A549 (cell line): ENCODE results near the gene IL22RA2. TPM values are rescaled to one million over a fixed set of nuclear protein-coding genes. Genes with fewer than 3 reads are reported as not detected.

Source experiments
- ATAC-seq, 2 experiments: fragments of 200-7000 bp in 1 of 2; fragments of >200 bp in 1 of 2; cut with Nextera tagmentation in 1 of 2; cut with Tn5 transposase in 1 of 2; 3 replicates each; pipeline versions ENCODE4 v1.8.0 to v1.9.1; 2018 to 2020; ENCODE audit warnings: mild to moderate bottlenecking in 1 of 2, moderate library complexity in 1 of 2
- CTCF ChIA-PET: fragments of 300-600 bp; sonication (Branson Sonifier 250); formaldehyde crosslinking; extraction: SDS; loops from one replicate; lab custom pipeline; 2021; ENCODE audit warnings: antibody characterized with exemption, inconsistent platforms; lab: Yijun Ruan, JAX
- POLR2A ChIA-PET: fragments of 350-600 bp; formaldehyde crosslinking; extraction: SDS; loops from one replicate; lab custom pipeline; 2021; ENCODE audit warnings: antibody characterized with exemption, inconsistent platforms; lab: Yijun Ruan, JAX
- DNase-seq, 2 experiments: peaks; one replicate each; pipeline versions ENCODE4 v3.0.0 to v3.0.0-alpha.2; 2011 to 2016; ENCODE audit warnings: low read depth in 1 of 2, low spot score in 1 of 2
- FAIRE-seq: peaks from 2 replicates; lab custom pipeline; 2011; peaks lifted over from hg19 to GRCh38; lab: Jason Lieb, UNC
- H3K27ac ChIP-seq, 2 experiments: fragments of >200 bp; sonication (Bioruptor Twin); formaldehyde crosslinking; 3 replicates each; pipeline ENCODE4 v1.5.1; 2016 to 2017
- H3K4me1 ChIP-seq: fragments of >200 bp; sonication (Bioruptor Twin); formaldehyde crosslinking; 3 replicates; pipeline ENCODE4 v1.6.1; 2016
- H3K4me2 ChIP-seq: fragments of >200 bp; sonication (Bioruptor Twin); formaldehyde crosslinking; 3 replicates; pipeline ENCODE4 v1.6.1; 2016
- H3K4me3 ChIP-seq: fragments of >200 bp; sonication (Bioruptor Twin); formaldehyde crosslinking; 3 replicates; pipeline ENCODE4 v1.5.1; 2016
- H3K9me3 ChIP-seq: fragments of >200 bp; sonication (Bioruptor Twin); formaldehyde crosslinking; 3 replicates; pipeline ENCODE4 v1.6.1; 2016
- CBX8 ChIP-seq: fragments of 200-600 bp; sonication (generic); IDR thresholded peaks from 2 replicates; pipeline ENCODE4 v1.6.1; 2016
- CEBPB ChIP-seq, 2 experiments: fragments of >200 bp in 1 of 2; sonication (Bioruptor Twin) in 1 of 2; formaldehyde crosslinking in 1 of 2; IDR thresholded peaks; 2 replicates each; pipeline ENCODE4 v1.6.1; 2012 to 2016
- CHD2 ChIP-seq: fragments of 150-350 bp; IDR thresholded peaks from 2 replicates; pipeline ENCODE4 v1.6.1; 2014; ENCODE audit warnings: low read length; ENCODE audit not compliant: partially characterized antibody
- FOSL2 ChIP-seq, 2 experiments: fragments of 450-650 bp in 1 of 2; fragments of >200 bp in 1 of 2; sonication (Bioruptor Twin) in 1 of 2; formaldehyde crosslinking; IDR thresholded peaks; 2 replicates each; pipeline versions ENCODE4 v1.5.0 to v1.6.1; 2016 to 2020; ENCODE audit warnings: mild to moderate bottlenecking in 1 of 2, moderate library complexity in 1 of 2
- HEYL ChIP-seq: fragments of 250-450 bp; sonication (Bioruptor Pico); IDR thresholded peaks from 2 replicates; pipeline ENCODE4 v1.8.0; 2021; ENCODE audit warnings: mild to moderate bottlenecking, moderate library complexity
- HOXA7 ChIP-seq: fragments of 250-450 bp; sonication (Bioruptor Pico); IDR thresholded peaks from 2 replicates; pipeline ENCODE4 v1.5.0; 2020; ENCODE audit warnings: mild to moderate bottlenecking, moderate library complexity
- JUN ChIP-seq, 2 experiments: fragments of >200 bp; sonication (Bioruptor Twin); formaldehyde crosslinking; IDR thresholded peaks; 2 replicates in 1 of 2; 3 replicates in 1 of 2; pipeline ENCODE4 v1.6.1; 2016 to 2017
- JUNB ChIP-seq: fragments of >200 bp; sonication (Bioruptor Twin); formaldehyde crosslinking; IDR thresholded peaks from 2 replicates; pipeline ENCODE4 v1.6.1; 2016
- KDM1A ChIP-seq: fragments of 200-600 bp; sonication (generic); IDR thresholded peaks from 2 replicates; pipeline ENCODE4 v1.6.1; 2016; ENCODE audit warnings: low read depth, mild to moderate bottlenecking
- MAFK ChIP-seq: fragments of 450-650 bp; IDR thresholded peaks from 2 replicates; pipeline ENCODE4 v1.6.1; 2014; ENCODE audit not compliant: partially characterized antibody
- MAZ ChIP-seq: fragments of 150-350 bp; IDR thresholded peaks from 2 replicates; pipeline ENCODE4 v1.6.1; 2014; ENCODE audit warnings: antibody characterized with exemption, low read depth, low read length, borderline replicate concordance
- NFE2L2 ChIP-seq: fragments of 150-350 bp; conservative IDR thresholded peaks from 2 replicates; pipeline ENCODE4 v1.6.1; 2014; ENCODE audit warnings: low read length
- PHF8 ChIP-seq: fragments of 200-600 bp; sonication (generic); IDR thresholded peaks from 2 replicates; pipeline ENCODE4 v1.6.1; 2016; ENCODE audit warnings: low read depth, mild to moderate bottlenecking, antibody characterized with exemption, moderate library complexity, borderline replicate concordance
- POLR2A ChIP-seq: IDR thresholded peaks from 2 replicates; pipeline ENCODE4 v1.6.1; 2012; ENCODE audit warnings: mild to moderate bottlenecking, low read length
- POLR2AphosphoS2 ChIP-seq: conservative IDR thresholded peaks from 2 replicates; pipeline ENCODE4 v1.6.1; 2012; ENCODE audit warnings: low read length, improper control_type of control experiment, inconsistent platforms
- RAD21 ChIP-seq, 2 experiments: fragments of >200 bp in 1 of 2; sonication (Bioruptor Twin) in 1 of 2; formaldehyde crosslinking in 1 of 2; IDR thresholded peaks in 1 of 2; conservative IDR thresholded peaks in 1 of 2; 2 replicates in 1 of 2; 3 replicates in 1 of 2; pipeline ENCODE4 v1.6.1; 2012 to 2018; ENCODE audit warnings: inconsistent platforms in 1 of 2
- RCOR1 ChIP-seq: fragments of 150-350 bp; IDR thresholded peaks from 2 replicates; pipeline ENCODE4 v1.6.1; 2014; ENCODE audit warnings: antibody characterized with exemption, low read length, low read depth
- RNF2 ChIP-seq: fragments of 200-600 bp; sonication (generic); IDR thresholded peaks from 2 replicates; pipeline ENCODE4 v1.6.1; 2016; ENCODE audit warnings: low read depth, mild to moderate bottlenecking, antibody characterized with exemption, moderate library complexity, borderline replicate concordance
- SMC3 ChIP-seq: fragments of >200 bp; sonication (Bioruptor Twin); formaldehyde crosslinking; IDR thresholded peaks from 3 replicates; pipeline ENCODE4 v1.6.1; 2018; ENCODE audit warnings: inconsistent platforms
- SREBF2 ChIP-seq: fragments of 450-650 bp; IDR thresholded peaks from 2 replicates; pipeline ENCODE4 v1.6.1; 2014; ENCODE audit warnings: mild to moderate bottlenecking, moderate library complexity
- TFCP2L1 ChIP-seq: fragments of 250-450 bp; sonication (Bioruptor Pico); IDR thresholded peaks from 2 replicates; pipeline ENCODE4 v1.5.0; 2021; ENCODE audit warnings: mild to moderate bottlenecking
- TP53 ChIP-seq: fragments of 250-450 bp; sonication (Bioruptor Pico); IDR thresholded peaks from 2 replicates; pipeline ENCODE4 v1.5.0; 2021; ENCODE audit warnings: mild to moderate bottlenecking, moderate library complexity
- WGBS: methylation state at CpG from one replicate; pipeline ENCODE4 v1.1.6; 2017; ENCODE audit errors: missing lambda C conversion rate; 5-methylcytosine and 5-hydroxymethylcytosine counted together
- polyA plus RNA-seq, 4 experiments: library from polyadenylated mRNA; depleted of rRNA in 3 of 4; stranded (reverse); fragments of >200 nt; fragmentation: RNase III in 1 of 4; extraction: RNeasy Plus Mini Kit Qiagen cat#74134 plus additional on column Dnase treatment in 1 of 4; gene quantifications; 2 replicates in 3 of 4; 3 replicates in 1 of 4; pipeline ENCODE4 v1.2.3, GENCODE V29; 2011 to 2017
- TF ChIP-seq, protein P1 (sequence below): fragments of >200 bp; sonication (Bioruptor Twin); formaldehyde crosslinking; IDR thresholded peaks from 3 replicates; pipeline ENCODE4 v1.5.1; 2016
- TF ChIP-seq, protein P2 (sequence below): fragments of 450-650 bp; IDR thresholded peaks from 2 replicates; pipeline ENCODE4 v1.6.1; 2014; ENCODE audit warnings: antibody characterized with exemption

Gene IL22RA2
- polyA plus RNA-seq, 2 of the 4 experiments (the other 2 are of a cell fraction) = not detected

DNA sequence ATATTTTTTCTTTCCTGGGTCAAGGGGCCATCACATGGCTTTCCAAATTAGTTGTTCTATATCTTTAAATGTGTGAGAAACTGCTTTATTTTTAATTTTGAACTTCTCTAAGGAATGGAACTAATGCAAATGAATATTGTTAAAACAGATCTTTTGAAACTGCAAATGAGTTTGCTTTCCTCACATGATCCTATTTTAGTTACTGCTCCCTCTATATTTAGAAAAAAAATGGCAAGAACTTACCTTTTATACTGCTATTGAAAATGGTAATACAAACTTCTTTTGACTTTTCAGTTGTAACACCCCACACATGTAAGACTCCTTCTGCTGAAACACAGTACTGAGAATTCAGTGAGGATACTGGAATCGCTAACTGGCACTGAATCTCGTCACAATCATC is 29.8 kb upstream of the IL22RA2 start:
- 94% methylated on average over 2 of the region's 2 CpGs for WGBS
- CTCF ChIA-PET = no interaction called here
- no peak for ATAC-seq

DNA sequence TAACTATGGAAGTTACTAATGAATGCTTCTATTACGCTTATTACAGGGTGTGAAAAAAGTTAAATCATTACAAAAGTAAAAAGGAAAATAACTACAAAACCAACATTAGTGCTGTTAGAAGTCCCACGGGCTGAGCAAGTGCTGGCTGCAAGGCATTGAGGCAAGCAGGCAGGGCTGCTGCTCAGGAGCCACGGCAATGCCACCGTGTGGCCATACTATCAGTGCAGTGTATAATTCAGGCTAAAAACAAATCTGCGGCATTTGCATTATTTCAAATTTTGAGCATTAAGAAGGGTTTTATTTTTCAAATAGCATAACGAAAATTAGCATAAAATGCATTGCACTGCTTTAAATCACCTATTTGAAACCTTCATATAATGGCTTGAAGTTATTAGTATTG is 28.6 kb upstream of the IL22RA2 start:
- WGBS = 71% methylated on average over 6 of the region's 6 CpGs
- ATAC-seq (peak in 1 of 2 experiments; percentile 65; a peak in 2 of 6 replicates), DNase-seq (peak in 1 of 2 experiments; percentile 8), FAIRE-seq (no peak)
- Histone ChIP-seq H3K4me1 (no peaks in the 10 kb centered on the region), H3K27ac (no peak overlapping the region), H3K4me3 (no peak overlapping the region), H3K4me2 (no peak overlapping the region), H3K9me3 (no peaks in the 10 kb centered on the region)
- ChIA-PET CTCF (no interaction called here), POLR2A (no interaction called here)
- TF ChIP-seq RAD21 (conservative IDR thresholded peaks at IDR 0.05 in 1 of 2, IDR thresholded peaks at IDR 0.05 in 1 of 2) = peak; percentile 27 to 38; a peak in 4 of 5 replicates
- no peak for TF ChIP-seq HEYL (CRISPR knock-in tag)
- TF ChIP-seq, protein P1, sequence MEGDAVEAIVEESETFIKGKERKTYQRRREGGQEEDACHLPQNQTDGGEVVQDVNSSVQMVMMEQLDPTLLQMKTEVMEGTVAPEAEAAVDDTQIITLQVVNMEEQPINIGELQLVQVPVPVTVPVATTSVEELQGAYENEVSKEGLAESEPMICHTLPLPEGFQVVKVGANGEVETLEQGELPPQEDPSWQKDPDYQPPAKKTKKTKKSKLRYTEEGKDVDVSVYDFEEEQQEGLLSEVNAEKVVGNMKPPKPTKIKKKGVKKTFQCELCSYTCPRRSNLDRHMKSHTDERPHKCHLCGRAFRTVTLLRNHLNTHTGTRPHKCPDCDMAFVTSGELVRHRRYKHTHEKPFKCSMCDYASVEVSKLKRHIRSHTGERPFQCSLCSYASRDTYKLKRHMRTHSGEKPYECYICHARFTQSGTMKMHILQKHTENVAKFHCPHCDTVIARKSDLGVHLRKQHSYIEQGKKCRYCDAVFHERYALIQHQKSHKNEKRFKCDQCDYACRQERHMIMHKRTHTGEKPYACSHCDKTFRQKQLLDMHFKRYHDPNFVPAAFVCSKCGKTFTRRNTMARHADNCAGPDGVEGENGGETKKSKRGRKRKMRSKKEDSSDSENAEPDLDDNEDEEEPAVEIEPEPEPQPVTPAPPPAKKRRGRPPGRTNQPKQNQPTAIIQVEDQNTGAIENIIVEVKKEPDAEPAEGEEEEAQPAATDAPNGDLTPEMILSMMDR = peak; percentile 40
- TF ChIP-seq SMC3 = peak; percentile 53
- TF ChIP-seq RCOR1 = no peak
- TF ChIP-seq FOSL2 (IDR thresholded peaks at IDR 0.05) = no peak
- TF ChIP-seq FOSL2 (CRISPR knock-in tag; IDR thresholded peaks at IDR 0.05) = no peak

More for the DNA sequence above, 29.8 kb upstream of the IL22RA2 start:
- Histone ChIP-seq H3K27ac (no peak overlapping the region), H3K9me3 (peaks cover 1% of the 10 kb centered on the region; the same call in 1 of the 3 replicates), H3K4me1 (no peaks in the 10 kb centered on the region), H3K4me2 (no peak overlapping the region), H3K4me3 (no peak overlapping the region)
- DNase-seq (no peak), FAIRE-seq (no peak)
- POLR2A ChIA-PET = no interaction called here
- no peak for TF ChIP-seq CHD2
- no peak for TF ChIP-seq CEBPB (IDR thresholded peaks at IDR 0.05)
- TF ChIP-seq HOXA7 (CRISPR knock-in tag) = no peak
- no peak for TF ChIP-seq RNF2
- TF ChIP-seq, protein P2, sequence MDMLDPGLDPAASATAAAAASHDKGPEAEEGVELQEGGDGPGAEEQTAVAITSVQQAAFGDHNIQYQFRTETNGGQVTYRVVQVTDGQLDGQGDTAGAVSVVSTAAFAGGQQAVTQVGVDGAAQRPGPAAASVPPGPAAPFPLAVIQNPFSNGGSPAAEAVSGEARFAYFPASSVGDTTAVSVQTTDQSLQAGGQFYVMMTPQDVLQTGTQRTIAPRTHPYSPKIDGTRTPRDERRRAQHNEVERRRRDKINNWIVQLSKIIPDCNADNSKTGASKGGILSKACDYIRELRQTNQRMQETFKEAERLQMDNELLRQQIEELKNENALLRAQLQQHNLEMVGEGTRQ = no peak
- no peak for TF ChIP-seq RCOR1
- no peak for TF ChIP-seq CBX8
- no peak for TF ChIP-seq SREBF2
- no peak for TF ChIP-seq JUN (IDR thresholded peaks at IDR 0.05)
- no peak for TF ChIP-seq POLR2A
- TF ChIP-seq PHF8 = no peak
- no peak for TF ChIP-seq HEYL (CRISPR knock-in tag)

DNA sequence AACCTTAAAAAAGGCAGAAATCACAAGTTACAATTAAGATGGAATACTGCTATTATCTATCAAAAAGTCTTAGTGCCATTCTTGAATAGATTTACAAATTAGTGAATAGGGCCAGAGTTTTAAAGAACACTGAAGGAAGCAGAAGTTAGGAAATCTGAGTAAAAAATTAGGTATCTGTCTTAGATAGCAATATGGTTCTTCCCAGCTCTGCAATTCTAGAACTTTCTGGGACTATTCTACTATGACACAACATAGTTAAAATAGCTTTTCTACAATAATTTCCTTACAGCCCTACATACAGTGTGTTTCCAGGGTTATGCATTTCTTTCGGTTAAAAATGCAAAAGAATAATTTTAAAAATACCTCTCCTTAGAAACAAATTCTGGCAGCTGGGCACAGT is 27.6 kb upstream of the IL22RA2 start:
- FAIRE-seq (no peak), ATAC-seq (no peak), DNase-seq (no peak)
- 94% methylated on average over 1 of the region's 1 CpG for WGBS
- Histone ChIP-seq H3K4me3 (no peak overlapping the region), H3K4me1 (no peaks in the 10 kb centered on the region), H3K4me2 (no peak overlapping the region), H3K9me3 (no peaks in the 10 kb centered on the region), H3K27ac (no peak overlapping the region)
- CTCF ChIA-PET = interaction anchor here (0.8 kb wide), 1 partner anchor 107 kb away, joined by 3 read pairs; no protein-coding TSS in a partner anchor
- POLR2A ChIA-PET = no interaction called here
- TF ChIP-seq CBX8 (no peak), JUNB (no peak), RAD21 (conservative IDR thresholded peaks at IDR 0.05 in 1 of 2, IDR thresholded peaks at IDR 0.05 in 1 of 2) (no peak), TFCP2L1 (CRISPR knock-in tag) (no peak), POLR2AphosphoS2 (no peak), TP53 (CRISPR knock-in tag) (no peak), RCOR1 (no peak), KDM1A (no peak), POLR2A (no peak), NFE2L2 (no peak), MAFK (no peak), MAZ (no peak)
- TF ChIP-seq, protein P1 = no peak
- TF ChIP-seq, protein P2 = no peak
